Keratinocyte (primary cell): ENCODE data around the gene RBX1. TPM values are rescaled to one million over a fixed set of nuclear protein-coding genes. Genes with fewer than 3 reads are reported as not detected.

Experiments used
- DNase-seq: peaks from one replicate; pipeline ENCODE4 v3.0.0-alpha.2; 2011; ENCODE audit warnings: low read depth, missing footprints, low spot score
- FAIRE-seq: peaks from 2 replicates; lab custom pipeline; 2011; peaks lifted over from hg19 to GRCh38; lab: Jason Lieb, UNC
- H2AFZ ChIP-seq: 2 replicates; pipeline ENCODE4 v1.6.0; 2012; ENCODE audit warnings: low read length, control low read depth, inconsistent platforms; ENCODE audit not compliant: control insufficient read depth
- H3K27ac ChIP-seq: 2 replicates; pipeline ENCODE4 v1.5.1; 2011; ENCODE audit warnings: low read length; ENCODE audit not compliant: control insufficient read depth, insufficient read depth
- H3K27me3 ChIP-seq: 3 replicates; pipeline ENCODE4 v1.6.0; 2011; ENCODE audit warnings: low read length; ENCODE audit not compliant: control insufficient read depth, insufficient read depth; ENCODE audit errors: extremely low read depth
- H3K36me3 ChIP-seq, 2 experiments: 2 replicates in 1 of 2; 3 replicates in 1 of 2; pipeline ENCODE4 v1.5.1; 2011; ENCODE audit warnings: low read length in 2 of 2, mild to moderate bottlenecking in 1 of 2; ENCODE audit not compliant: control insufficient read depth in 2 of 2, insufficient read depth in 2 of 2; ENCODE audit errors: extremely low read depth in 1 of 2
- H3K4me1 ChIP-seq: 3 replicates; pipeline ENCODE4 v1.5.1; 2011; ENCODE audit warnings: low read length; ENCODE audit not compliant: control insufficient read depth, insufficient read depth; ENCODE audit errors: extremely low read depth
- H3K4me2 ChIP-seq: 3 replicates; pipeline ENCODE4 v1.6.0; 2011; ENCODE audit warnings: low read depth, low read length; ENCODE audit not compliant: control insufficient read depth, insufficient read depth; ENCODE audit errors: extremely low read depth
- H3K4me3 ChIP-seq, 3 experiments: fragments of 200-600 bp in 1 of 3; sonication (generic) in 1 of 3; 2 replicates in 2 of 3; 3 replicates in 1 of 3; pipeline ENCODE4 v1.5.1; 2011 to 2016; ENCODE audit warnings: low read length in 3 of 3, mild to moderate bottlenecking in 3 of 3, control low read depth in 2 of 3, inconsistent platforms in 1 of 3, low read depth in 1 of 3, mixed read lengths in 1 of 3, mixed run types in 1 of 3, moderate library complexity in 1 of 3; ENCODE audit not compliant: control insufficient read depth in 2 of 3, insufficient read depth in 2 of 3; ENCODE audit errors: extremely low read depth in 1 of 3
- H3K79me2 ChIP-seq: 2 replicates; pipeline ENCODE4 v1.6.0; 2012; ENCODE audit warnings: low read length; ENCODE audit not compliant: control insufficient read depth, insufficient read depth
- H3K9ac ChIP-seq: 3 replicates; pipeline ENCODE4 v1.6.0; 2011; ENCODE audit warnings: low read length; ENCODE audit not compliant: control insufficient read depth, insufficient read depth; ENCODE audit errors: extremely low read depth
- H3K9me1 ChIP-seq: 3 replicates; pipeline ENCODE4 v1.6.0; 2011; ENCODE audit warnings: low read length; ENCODE audit not compliant: control insufficient read depth, insufficient read depth; ENCODE audit errors: extremely low read depth
- H3K9me3 ChIP-seq: 2 replicates; pipeline ENCODE4 v1.5.1; 2012; ENCODE audit warnings: low read depth, low read length; ENCODE audit not compliant: control insufficient read depth
- H4K20me1 ChIP-seq: 3 replicates; pipeline ENCODE4 v1.6.0; 2011; ENCODE audit warnings: low read length; ENCODE audit not compliant: control insufficient read depth, insufficient read depth; ENCODE audit errors: extremely low read depth
- EZH2 ChIP-seq: IDR thresholded peaks from one replicate; pipeline ENCODE4 v1.6.1; 2012; ENCODE audit warnings: inconsistent platforms, mild to moderate bottlenecking, low read length, moderate library complexity
- dilution Hi-C: fragments of 300-500 bp; cut with MboI; formaldehyde crosslinking; loops from one replicate; pipeline ENCODE4 v1.7.0; 2020; ENCODE audit warnings: low sequenced_read_pairs; ENCODE audit not compliant: extremely low pct_ligation_motif_present
- polyA plus RNA-seq, 5 experiments: library from polyadenylated mRNA; depleted of rRNA in 3 of 5; stranded (reverse) in 3 of 5; stranded (forward) in 1 of 5; unstranded in 1 of 5; fragments of >200 nt; gene quantifications; 1 replicate in 1 of 5; 2 replicates in 3 of 5; 3 replicates in 1 of 5; pipeline versions ENCODE4 v1.2.1 to v1.2.3, GENCODE V29; 2011 to 2012; ENCODE audit warnings: missing spikeins in 2 of 5, low read depth in 1 of 5, low replicate concordance in 1 of 5
- TF ChIP-seq, protein P1 (sequence below), 3 experiments: IDR thresholded peaks in 1 of 3; conservative IDR thresholded peaks in 1 of 3; optimal IDR thresholded peaks in 1 of 3; 2 replicates in 2 of 3; 3 replicates in 1 of 3; pipeline versions ENCODE3 to v1.5.1; 2011; ENCODE audit warnings: low read length in 3 of 3, mild to moderate bottlenecking in 3 of 3, moderate library complexity in 2 of 3, control low read depth in 1 of 3, inconsistent platforms in 1 of 3; ENCODE audit not compliant: insufficient read depth in 2 of 3; ENCODE audit errors: extremely low read depth in 1 of 3

Gene RBX1
- polyA plus RNA-seq, 1 donor (not counting 4 experiments of a cell fraction or from before 2014, with no cell fraction given): 143 TPM

DNA sequence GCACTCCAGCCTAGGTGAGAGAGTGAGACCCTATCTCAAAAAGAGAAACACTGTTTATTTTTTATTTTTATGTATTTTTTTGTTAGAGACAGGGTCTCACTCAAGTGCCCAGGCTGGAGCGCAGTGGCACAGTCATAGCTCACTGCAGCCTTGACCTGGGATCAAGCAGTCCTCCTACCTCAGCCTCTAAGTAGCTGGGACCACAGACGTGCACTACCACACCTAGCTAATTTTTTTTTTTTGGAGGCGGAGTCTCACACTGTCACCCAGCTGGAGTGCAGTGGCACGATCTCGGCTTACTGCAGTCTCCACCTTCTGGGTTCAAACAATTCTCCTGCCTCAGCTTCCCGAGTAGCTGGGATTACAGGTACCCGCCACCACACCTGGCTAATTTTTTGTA, 6.4 kb downstream of the RBX1 start:
- Histone ChIP-seq H3K27me3 (no peaks in the 10 kb centered on the region), H3K4me3 (no peak overlapping the region), H3K27ac (no peak overlapping the region), H3K4me2 (no peak overlapping the region), H3K4me1 (peaks cover 15% of the 10 kb centered on the region), H3K9ac (no peak overlapping the region), H2AFZ (no peak overlapping the region), H3K36me3 (peaks cover 4 to 21% of the 10 kb centered on the region in 2 experiments), H3K9me1 (no peaks in the 10 kb centered on the region), H4K20me1 (peaks cover 3% of the 10 kb centered on the region), H3K9me3 (no peaks in the 10 kb centered on the region), H3K79me2 (peaks cover 86% of the 10 kb centered on the region)
- no peak for DNase-seq
- FAIRE-seq: no peak
- dilution Hi-C loops: no loop called here
- no peak for TF ChIP-seq EZH2
- TF ChIP-seq, protein P1, sequence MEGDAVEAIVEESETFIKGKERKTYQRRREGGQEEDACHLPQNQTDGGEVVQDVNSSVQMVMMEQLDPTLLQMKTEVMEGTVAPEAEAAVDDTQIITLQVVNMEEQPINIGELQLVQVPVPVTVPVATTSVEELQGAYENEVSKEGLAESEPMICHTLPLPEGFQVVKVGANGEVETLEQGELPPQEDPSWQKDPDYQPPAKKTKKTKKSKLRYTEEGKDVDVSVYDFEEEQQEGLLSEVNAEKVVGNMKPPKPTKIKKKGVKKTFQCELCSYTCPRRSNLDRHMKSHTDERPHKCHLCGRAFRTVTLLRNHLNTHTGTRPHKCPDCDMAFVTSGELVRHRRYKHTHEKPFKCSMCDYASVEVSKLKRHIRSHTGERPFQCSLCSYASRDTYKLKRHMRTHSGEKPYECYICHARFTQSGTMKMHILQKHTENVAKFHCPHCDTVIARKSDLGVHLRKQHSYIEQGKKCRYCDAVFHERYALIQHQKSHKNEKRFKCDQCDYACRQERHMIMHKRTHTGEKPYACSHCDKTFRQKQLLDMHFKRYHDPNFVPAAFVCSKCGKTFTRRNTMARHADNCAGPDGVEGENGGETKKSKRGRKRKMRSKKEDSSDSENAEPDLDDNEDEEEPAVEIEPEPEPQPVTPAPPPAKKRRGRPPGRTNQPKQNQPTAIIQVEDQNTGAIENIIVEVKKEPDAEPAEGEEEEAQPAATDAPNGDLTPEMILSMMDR (optimal IDR thresholded peaks at IDR 0.05 in 1 of 3, IDR thresholded peaks at IDR 0.05 in 1 of 3, conservative IDR thresholded peaks at IDR 0.05 in 1 of 3; ENCODE audit: extremely low read depth in 1 of 3, insufficient read depth in 2 of 3, low read length in 3 of 3): no peak

DNA sequence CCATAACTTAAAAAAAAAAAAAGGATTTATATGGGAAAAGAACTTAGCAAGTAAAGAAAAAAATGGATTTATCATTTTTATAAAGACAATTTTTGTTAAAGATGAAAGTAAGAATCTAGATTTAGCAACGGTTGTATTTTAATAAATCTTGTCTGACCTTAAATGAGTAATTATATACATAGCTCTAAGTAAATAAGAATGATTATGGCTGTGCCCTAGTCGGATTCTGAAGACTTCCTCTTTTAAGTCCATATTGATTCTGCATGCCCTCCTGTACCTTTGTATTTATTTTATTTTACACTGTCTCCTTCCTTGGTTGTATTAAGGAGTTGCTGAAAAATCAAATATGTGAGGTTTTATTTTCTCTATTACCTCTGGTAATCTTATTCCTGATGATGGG, 7.1 kb downstream of the RBX1 start:
- H3K79me2 ChIP-seq: peaks cover 83% of the 10 kb centered on the region
- DNase-seq (no peak), FAIRE-seq (no peak)
- no peak for TF ChIP-seq EZH2
- TF ChIP-seq, protein P1 (optimal IDR thresholded peaks at IDR 0.05 in 1 of 3, IDR thresholded peaks at IDR 0.05 in 1 of 3, conservative IDR thresholded peaks at IDR 0.05 in 1 of 3; ENCODE audit: extremely low read depth in 1 of 3, insufficient read depth in 2 of 3, low read length in 3 of 3): no peak
- H3K4me3 ChIP-seq: no peak overlapping the region
- H2AFZ ChIP-seq: no peak overlapping the region
- dilution Hi-C loops: no loop called here
- no peaks in the 10 kb centered on the region for H3K9me3 ChIP-seq
- H3K36me3 ChIP-seq: peaks cover 4 to 18% of the 10 kb centered on the region in 2 experiments
- no peak overlapping the region for H3K4me2 ChIP-seq
- H3K4me1 ChIP-seq: peaks cover 8% of the 10 kb centered on the region
- H3K9ac ChIP-seq: no peak overlapping the region
- H3K27me3 ChIP-seq: no peaks in the 10 kb centered on the region
- H3K27ac ChIP-seq: no peak overlapping the region
- H3K9me1 ChIP-seq: no peaks in the 10 kb centered on the region
- H4K20me1 ChIP-seq: peaks cover 3% of the 10 kb centered on the region
